Neural crest cell (in vitro differentiated cells): Measurements from ENCODE around the gene CTNNA3. TPM values are rescaled to one million over a fixed set of nuclear protein-coding genes. Genes with fewer than 3 reads are reported as not detected.

Experiments used
- DNase-seq: peaks from one replicate; pipeline ENCODE4 v3.0.0; 2021; ENCODE audit warnings: low read depth, mixed read lengths, low spot score
- H3K27ac Mint-ChIP-seq: one replicate; pipeline ENCODE4 v1.8.0; 2021; ENCODE audit warnings: mild to moderate bottlenecking, mixed read lengths; ENCODE audit not compliant: unreplicated experiment
- H3K27me3 Mint-ChIP-seq: 2 replicates; pipeline ENCODE4 v1.8.0; 2021; ENCODE audit warnings: low read depth, mild to moderate bottlenecking, mixed read lengths
- H3K36me3 Mint-ChIP-seq: 2 replicates; pipeline ENCODE4 v1.8.0; 2021; ENCODE audit warnings: low read depth, mild to moderate bottlenecking, mixed read lengths
- H3K4me1 Mint-ChIP-seq: 2 replicates; pipeline ENCODE4 v1.8.0; 2021; ENCODE audit warnings: mixed read lengths
- H3K4me3 Mint-ChIP-seq: one replicate; pipeline ENCODE4 v1.8.0; 2021; ENCODE audit warnings: mild to moderate bottlenecking, mixed read lengths
- H3K9me3 Mint-ChIP-seq: 2 replicates; pipeline ENCODE4 v1.8.0; 2021; ENCODE audit warnings: mixed read lengths
- total RNA-seq: library from RNA; stranded (reverse); gene quantifications from 2 replicates; pipeline ENCODE4 v1.2.1, GENCODE V29; 2021
- TF ChIP-seq, protein P1 (sequence below): fragments of 200-600 bp; sonication (generic); conservative IDR thresholded peaks from 2 replicates; pipeline ENCODE4 v1.5.0; 2021; ENCODE audit warnings: antibody characterized with exemption, mild to moderate bottlenecking

CTNNA3 gene
- total RNA-seq, 1 donor from 2014 or later, result 4.7 TPM

- no peaks in the 10 kb centered on the region for H3K27me3 Mint-ChIP-seq
- H3K4me3 Mint-ChIP-seq, result no peak overlapping the region
- DNase-seq, result no peak
Observed at GRCh38 chr10:67506083-67506756, 189.8 kb downstream of the CTNNA3 start.

DNA sequence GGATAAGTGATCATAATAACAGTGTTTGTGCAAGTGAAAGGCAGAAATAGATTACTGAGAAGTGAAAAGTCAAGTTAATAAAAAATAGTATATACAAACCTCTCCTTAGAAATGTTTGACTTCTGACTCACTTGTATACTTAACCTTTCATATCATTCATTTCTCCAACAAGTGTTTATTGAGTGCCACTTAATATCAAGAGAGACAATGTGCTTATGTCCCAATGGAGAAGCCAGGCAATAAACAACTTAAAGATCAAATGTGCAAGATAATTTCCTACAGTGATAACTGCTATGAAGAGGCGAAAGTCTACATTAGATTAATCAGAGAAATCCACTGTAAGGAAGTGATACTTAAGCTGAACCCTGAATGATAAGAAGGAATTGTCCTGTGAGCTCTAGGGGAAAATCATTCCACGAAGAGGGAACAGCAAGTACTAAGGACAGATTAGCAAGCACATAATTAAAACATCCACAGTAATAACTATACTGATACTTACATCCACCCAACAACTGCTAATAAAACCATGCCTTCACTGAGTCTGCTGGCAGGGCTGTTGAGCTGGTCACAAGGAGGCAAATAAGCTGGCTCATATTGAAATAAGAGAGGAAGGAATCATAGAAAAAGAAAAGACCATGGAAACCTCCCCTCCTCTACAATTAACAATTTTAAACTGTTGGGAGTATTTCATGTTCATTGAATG lies 203.5 kb downstream of the CTNNA3 start:
- H3K27me3 Mint-ChIP-seq, result no peaks in the 10 kb centered on the region
- no peaks in the 10 kb centered on the region for H3K36me3 Mint-ChIP-seq
- TF ChIP-seq, protein P1, sequence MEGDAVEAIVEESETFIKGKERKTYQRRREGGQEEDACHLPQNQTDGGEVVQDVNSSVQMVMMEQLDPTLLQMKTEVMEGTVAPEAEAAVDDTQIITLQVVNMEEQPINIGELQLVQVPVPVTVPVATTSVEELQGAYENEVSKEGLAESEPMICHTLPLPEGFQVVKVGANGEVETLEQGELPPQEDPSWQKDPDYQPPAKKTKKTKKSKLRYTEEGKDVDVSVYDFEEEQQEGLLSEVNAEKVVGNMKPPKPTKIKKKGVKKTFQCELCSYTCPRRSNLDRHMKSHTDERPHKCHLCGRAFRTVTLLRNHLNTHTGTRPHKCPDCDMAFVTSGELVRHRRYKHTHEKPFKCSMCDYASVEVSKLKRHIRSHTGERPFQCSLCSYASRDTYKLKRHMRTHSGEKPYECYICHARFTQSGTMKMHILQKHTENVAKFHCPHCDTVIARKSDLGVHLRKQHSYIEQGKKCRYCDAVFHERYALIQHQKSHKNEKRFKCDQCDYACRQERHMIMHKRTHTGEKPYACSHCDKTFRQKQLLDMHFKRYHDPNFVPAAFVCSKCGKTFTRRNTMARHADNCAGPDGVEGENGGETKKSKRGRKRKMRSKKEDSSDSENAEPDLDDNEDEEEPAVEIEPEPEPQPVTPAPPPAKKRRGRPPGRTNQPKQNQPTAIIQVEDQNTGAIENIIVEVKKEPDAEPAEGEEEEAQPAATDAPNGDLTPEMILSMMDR, result no peak
- no peak for DNase-seq
- H3K4me3 Mint-ChIP-seq, result no peak overlapping the region
- no peaks in the 10 kb centered on the region for H3K4me1 Mint-ChIP-seq
- H3K27ac Mint-ChIP-seq, result no peak overlapping the region
- H3K9me3 Mint-ChIP-seq, result peaks cover 2% of the 10 kb centered on the region

More at GRCh38 chr10:67506083-67506756, 189.8 kb downstream of the CTNNA3 start:
- H3K9me3 Mint-ChIP-seq, result peaks cover 8% of the 10 kb centered on the region
- H3K4me1 Mint-ChIP-seq, result no peaks in the 10 kb centered on the region
- peaks cover 2% of the 10 kb centered on the region for H3K36me3 Mint-ChIP-seq
- TF ChIP-seq, protein P1, result no peak
- H3K27ac Mint-ChIP-seq, result no peak overlapping the region

- Mint-ChIP-seq H3K27ac (no peak overlapping the region), H3K36me3 (peaks cover 2% of the 10 kb centered on the region), H3K4me1 (no peaks in the 10 kb centered on the region), H3K9me3 (peaks cover 4% of the 10 kb centered on the region), H3K27me3 (no peaks in the 10 kb centered on the region), H3K4me3 (no peak overlapping the region)
- DNase-seq, result no peak
- TF ChIP-seq, protein P1, result no peak
Observed at GRCh38 chr10:67487906-67488619, 207.9 kb downstream of the CTNNA3 start.

GRCh38 chr10:67487199-67487598 lies 208.8 kb downstream of the CTNNA3 start:
- DNase-seq, result no peak
- Mint-ChIP-seq H3K27me3 (no peaks in the 10 kb centered on the region), H3K4me1 (no peaks in the 10 kb centered on the region), H3K36me3 (peaks cover 2% of the 10 kb centered on the region), H3K9me3 (peaks cover 4% of the 10 kb centered on the region), H3K27ac (no peak overlapping the region), H3K4me3 (no peak overlapping the region)
- TF ChIP-seq, protein P1, result no peak

DNA sequence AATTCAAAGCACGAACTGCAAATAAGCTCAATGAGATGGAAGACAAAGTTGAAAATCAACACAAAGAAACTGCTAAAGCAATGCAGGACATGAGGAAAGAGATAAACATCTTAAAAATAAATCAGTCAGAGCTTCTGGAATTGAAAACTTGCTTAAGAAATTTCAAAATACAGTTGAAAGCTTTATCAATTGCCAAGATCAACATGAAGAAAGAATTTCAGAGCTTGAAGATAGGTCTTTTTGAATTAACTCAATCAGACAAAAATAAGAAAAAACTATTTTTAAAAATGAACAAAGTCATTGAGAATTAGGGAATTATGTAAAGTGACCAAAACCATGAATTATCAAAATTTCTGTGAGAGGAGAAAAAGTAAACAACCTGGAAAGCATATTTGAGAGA lies 218.1 kb downstream of the CTNNA3 start:
- H3K27me3 Mint-ChIP-seq, result no peaks in the 10 kb centered on the region
- H3K4me3 Mint-ChIP-seq, result no peak overlapping the region
- no peaks in the 10 kb centered on the region for H3K4me1 Mint-ChIP-seq
- DNase-seq, result no peak
- TF ChIP-seq, protein P1, result no peak
- H3K27ac Mint-ChIP-seq, result no peak overlapping the region
- H3K9me3 Mint-ChIP-seq, result peaks cover 25% of the 10 kb centered on the region
- H3K36me3 Mint-ChIP-seq, result peaks cover 8% of the 10 kb centered on the region
